Common myeloid progenitor, CD34-positive (primary cell): ENCODE data around the gene C6orf52.
A peak's percentile ranks its signal among the peaks of the same experiment; 100 is the strongest.

Experiments used
- CTCF ChIA-PET: fragments of 350-600 bp; sonication (Branson Sonifier 250); formaldehyde crosslinking; loops from one replicate; lab custom pipeline; 2021; ENCODE audit warnings: antibody characterized with exemption; lab: Charles Lee
- POLR2A ChIA-PET: fragments of 350-600 bp; sonication (Branson Sonifier 250); formaldehyde crosslinking; loops from one replicate; lab custom pipeline; 2021; ENCODE audit warnings: antibody characterized with exemption; lab: Charles Lee
- DNase-seq, 3 donors: peaks; one replicate each; pipeline versions ENCODE4 v3.0.0 to v3.0.0-alpha.2; 2013
- H3K27ac ChIP-seq, 2 experiments: 1 replicate in 1 of 2; 2 replicates in 1 of 2; pipeline ENCODE4 v1.7.0; 2013; ENCODE audit warnings: inconsistent platforms in 2 of 2, low read length in 2 of 2, mild to moderate bottlenecking in 2 of 2, low read depth in 1 of 2, moderate library complexity in 1 of 2; ENCODE audit not compliant: severe bottlenecking in 2 of 2, insufficient read depth in 1 of 2, poor library complexity in 1 of 2
- H3K27me3 ChIP-seq, 5 experiments: replicated peaks in 2 of 5; 1 replicate in 3 of 5; 2 replicates in 2 of 5; pipeline versions ENCODE4 v1.6.1 to v1.7.0; 2013; ENCODE audit warnings: low read length in 4 of 5, mild to moderate bottlenecking in 2 of 5, moderate library complexity in 2 of 5, inconsistent platforms in 1 of 5; ENCODE audit not compliant: insufficient read depth in 5 of 5, control insufficient read depth in 4 of 5
- H3K36me3 ChIP-seq, 4 experiments: 1 replicate in 2 of 4; 2 replicates in 2 of 4; pipeline versions ENCODE4 v1.6.1 to v1.7.0; 2013; ENCODE audit warnings: low read length in 3 of 4, control low read depth in 1 of 4, mild to moderate bottlenecking in 1 of 4; ENCODE audit not compliant: control insufficient read depth in 4 of 4, insufficient read depth in 4 of 4
- H3K4me1 ChIP-seq, 4 experiments: 1 replicate in 3 of 4; 2 replicates in 1 of 4; pipeline versions ENCODE4 v1.6.1 to v1.7.1; 2013; ENCODE audit warnings: low read length in 3 of 4, mild to moderate bottlenecking in 3 of 4, control low read depth in 1 of 4, inconsistent platforms in 1 of 4, moderate library complexity in 1 of 4; ENCODE audit not compliant: control insufficient read depth in 4 of 4, insufficient read depth in 4 of 4; ENCODE audit errors: control extremely low read depth in 1 of 4
- H3K4me3 ChIP-seq, 7 experiments: 1 replicate in 4 of 7; 2 replicates in 3 of 7; pipeline versions ENCODE4 v1.5.1 to v1.7.0; 2013; ENCODE audit warnings: mild to moderate bottlenecking in 7 of 7, low read length in 6 of 7, moderate library complexity in 6 of 7, inconsistent platforms in 2 of 7, low read depth in 2 of 7, control low read depth in 1 of 7; ENCODE audit not compliant: insufficient read depth in 4 of 7, control insufficient read depth in 1 of 7; ENCODE audit errors: extremely low read depth in 1 of 7
- H3K9me3 ChIP-seq, 5 experiments: 1 replicate in 4 of 5; 2 replicates in 1 of 5; pipeline versions ENCODE4 v1.6.1 to v1.7.1; 2013; ENCODE audit warnings: low read length in 4 of 5, mild to moderate bottlenecking in 2 of 5, inconsistent platforms in 1 of 5, low read depth in 1 of 5, moderate library complexity in 1 of 5; ENCODE audit not compliant: control insufficient read depth in 4 of 5, insufficient read depth in 2 of 5; ENCODE audit errors: control extremely low read depth in 1 of 5
- WGBS: methylation state at CpG from one replicate; pipeline ENCODE4 v1.1.5; 2013; ENCODE audit not compliant: insufficient coverage; 5-methylcytosine and 5-hydroxymethylcytosine counted together

C6orf52 gene

DNA sequence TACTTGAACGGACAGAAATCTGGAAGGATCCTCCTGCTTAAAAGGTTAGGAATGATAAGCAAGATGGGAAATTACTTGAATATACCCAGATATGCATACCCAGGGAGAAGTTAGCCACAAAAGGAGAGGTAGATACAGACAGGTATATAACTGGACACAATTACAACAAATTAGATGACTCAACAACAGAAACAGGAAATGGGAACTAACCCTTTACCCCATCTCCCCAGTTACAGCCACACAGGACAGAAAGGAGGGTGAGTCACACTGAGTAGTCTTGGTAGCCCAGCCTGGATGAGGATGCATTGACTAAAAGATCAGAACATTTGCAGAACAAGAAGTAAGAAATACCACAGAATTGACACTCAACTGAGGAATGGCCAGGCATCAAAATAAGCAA is 61.2 kb downstream of the C6orf52 start:
- H3K36me3 ChIP-seq, result no peaks in the 10 kb centered on the region
- ChIA-PET POLR2A (no interaction called here), CTCF (no interaction called here)
- no peaks in the 10 kb centered on the region for H3K27me3 ChIP-seq
- peak; percentile 29 to 85 (median 76) for DNase-seq
- H3K4me1 ChIP-seq, result peaks cover 0 to 14% (median 2%) of the 10 kb centered on the region in 4 experiments
- no peak overlapping the region for H3K27ac ChIP-seq
- no peak overlapping the region for H3K4me3 ChIP-seq
- no peaks in the 10 kb centered on the region for H3K9me3 ChIP-seq
- no CpG with 5 or more reads among the region's 1 CpG for WGBS

DNA sequence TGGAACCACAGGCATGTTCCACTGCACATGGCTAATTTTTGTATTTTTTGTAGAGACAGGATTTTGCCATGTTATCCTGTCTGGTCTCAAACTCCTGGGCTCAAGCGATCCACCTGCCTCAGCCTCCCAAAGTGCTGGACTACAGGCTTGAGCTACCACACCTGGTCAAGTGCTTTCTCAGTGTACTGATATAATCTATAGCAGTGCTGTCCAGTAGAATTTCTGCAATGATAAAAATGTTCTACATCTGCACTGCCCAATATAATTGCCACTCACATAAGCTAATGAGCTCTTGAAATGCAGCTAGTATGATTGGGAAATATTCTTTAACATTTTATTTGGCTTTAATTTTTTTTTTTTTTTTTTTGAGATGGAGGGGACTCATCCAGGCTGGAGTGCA is 64.2 kb downstream of the C6orf52 start:
- 83% methylated on average over 1 of the region's 1 CpG for WGBS
- Histone ChIP-seq H3K27ac (no peak overlapping the region), H3K4me3 (no peak overlapping the region), H3K9me3 (no peaks in the 10 kb centered on the region), H3K27me3 (no peaks in the 10 kb centered on the region), H3K4me1 (peaks cover 0 to 14% (median 2%) of the 10 kb centered on the region in 4 experiments), H3K36me3 (peaks cover 3 to 20% (median 9%) of the 10 kb centered on the region in 4 experiments)
- no peak for DNase-seq
- ChIA-PET CTCF (interaction anchor here (1.2 kb wide), 1 partner anchor 21 kb away, joined by 3 read pairs; no protein-coding TSS in a partner anchor), POLR2A (no interaction called here)

DNA sequence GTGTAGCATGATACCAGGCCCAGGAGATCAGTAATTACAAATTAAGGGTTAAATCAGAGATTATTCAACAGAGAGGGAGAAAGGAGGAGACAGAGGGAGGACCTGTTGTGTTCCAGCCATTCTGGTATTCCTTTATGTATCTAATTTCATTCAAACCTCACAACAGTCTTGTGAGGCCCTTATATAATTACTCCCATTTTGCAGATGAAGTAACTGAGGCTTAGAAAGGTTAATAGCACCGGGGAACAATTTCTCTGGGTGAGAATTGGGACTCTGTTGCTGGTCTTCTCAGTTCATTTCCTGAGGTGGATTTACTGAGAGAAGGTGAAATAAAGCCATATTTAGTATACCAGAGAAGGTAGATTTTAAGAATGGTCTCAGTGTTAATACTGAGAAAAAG is 66.6 kb downstream of the C6orf52 start:
- no CpG with 5 or more reads among the region's 1 CpG for WGBS
- H3K27ac ChIP-seq, result no peak overlapping the region
- ChIA-PET POLR2A (no interaction called here), CTCF (no interaction called here)
- peaks cover 9 to 43% (median 22%) of the 10 kb centered on the region in 4 experiments for H3K36me3 ChIP-seq
- H3K9me3 ChIP-seq, result peaks cover 0 to 4% (median 0%) of the 10 kb centered on the region in 5 experiments
- no peak for DNase-seq
- H3K4me1 ChIP-seq, result no peaks in the 10 kb centered on the region
- no peaks in the 10 kb centered on the region for H3K27me3 ChIP-seq
- no peak overlapping the region for H3K4me3 ChIP-seq

DNA sequence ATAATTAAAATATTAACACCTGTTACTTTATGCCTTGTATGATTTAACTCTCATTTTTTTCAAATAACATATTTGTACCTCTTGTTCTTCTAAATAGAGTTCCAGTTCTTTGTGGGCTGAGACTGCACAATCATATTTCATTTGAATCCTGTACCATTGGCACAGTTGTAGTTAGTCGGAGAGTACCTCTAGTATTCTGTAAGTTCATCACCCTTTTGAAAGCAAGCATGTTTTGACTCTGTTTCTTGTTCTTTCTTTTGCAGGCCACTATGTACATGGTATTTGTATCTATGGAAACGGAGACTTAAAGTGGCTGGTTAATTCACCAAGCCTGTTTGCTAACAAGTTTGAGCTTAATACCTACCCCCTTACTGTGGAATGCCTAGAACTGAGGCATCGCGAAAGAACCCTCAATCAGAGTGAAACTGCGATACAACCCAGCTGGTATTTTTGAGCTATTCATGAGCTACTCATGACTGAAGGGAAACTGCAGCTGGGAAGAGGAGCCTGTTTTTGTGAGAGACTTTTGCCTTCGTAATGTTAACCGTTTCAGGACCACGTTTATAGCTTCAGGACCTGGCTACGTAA is 68.2 kb downstream of the C6orf52 start:
- no peak for DNase-seq
- ChIA-PET CTCF (no interaction called here), POLR2A (interaction anchor here (0.6 kb wide), 1 partner anchor 919 kb away, joined by 5 read pairs; no protein-coding TSS in a partner anchor)
- WGBS, result 100% methylated on average over 3 of the region's 9 CpGs
- Histone ChIP-seq H3K4me3 (no peak overlapping the region), H3K4me1 (no peaks in the 10 kb centered on the region), H3K27ac (no peak overlapping the region), H3K36me3 (peaks cover 9 to 58% (median 27%) of the 10 kb centered on the region in 4 experiments), H3K27me3 (no peaks in the 10 kb centered on the region), H3K9me3 (peaks cover 0 to 4% (median 0%) of the 10 kb centered on the region in 5 experiments)

DNA sequence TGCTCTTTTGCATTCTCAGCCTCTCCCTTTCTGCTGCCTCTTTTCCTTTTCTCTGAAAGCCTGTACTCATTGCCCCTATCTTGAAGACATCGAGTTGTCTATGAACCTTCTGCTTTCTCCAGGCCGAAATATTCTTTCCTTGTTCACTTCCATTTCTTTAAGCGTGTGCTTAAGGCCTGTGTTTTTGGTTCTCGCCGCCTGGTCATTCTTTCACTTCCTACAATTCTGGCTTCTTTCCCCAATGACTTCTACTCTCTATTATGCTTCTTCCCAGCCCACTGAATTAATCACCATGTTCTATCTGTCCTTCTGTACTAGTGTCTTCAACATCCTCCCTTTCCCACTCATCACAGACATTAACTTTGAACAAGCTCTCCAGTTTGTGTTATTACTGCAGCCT is 69.6 kb downstream of the C6orf52 start:
- H3K36me3 ChIP-seq, result peaks cover 9 to 60% (median 27%) of the 10 kb centered on the region in 4 experiments
- ChIA-PET POLR2A (no interaction called here), CTCF (interaction anchor here (1.0 kb wide), 1 partner anchor 8 kb away, joined by 3 read pairs; no protein-coding TSS in a partner anchor)
- WGBS, result 100% methylated on average over 5 of the region's 5 CpGs
- H3K27ac ChIP-seq, result no peak overlapping the region
- peaks cover 0 to 4% (median 0%) of the 10 kb centered on the region in 5 experiments for H3K9me3 ChIP-seq
- no peak for DNase-seq
- no peaks in the 10 kb centered on the region for H3K4me1 ChIP-seq
- no peaks in the 10 kb centered on the region for H3K27me3 ChIP-seq
- no peak overlapping the region for H3K4me3 ChIP-seq

DNA sequence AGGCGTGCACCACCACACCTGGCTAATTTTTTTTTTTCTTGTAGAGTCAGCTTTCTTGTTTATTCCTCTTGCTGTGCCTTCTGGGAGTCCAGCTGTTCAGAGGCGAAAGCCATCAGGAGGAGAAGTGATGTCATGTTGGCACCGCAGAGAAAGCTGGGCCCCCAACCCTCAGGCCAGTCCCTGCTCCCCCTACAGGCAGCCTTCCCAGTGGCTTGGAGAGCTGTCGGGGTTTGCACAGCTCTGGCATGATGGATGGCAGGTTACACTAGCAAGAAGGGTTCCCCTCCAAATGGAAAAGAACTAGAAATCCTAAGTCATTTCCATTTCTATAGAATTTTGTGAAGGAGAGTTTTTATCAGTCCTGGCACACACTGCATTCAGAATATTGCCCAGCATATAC is 72.6 kb downstream of the C6orf52 start:
- Histone ChIP-seq H3K27me3 (no peaks in the 10 kb centered on the region), H3K4me3 (no peak overlapping the region), H3K9me3 (peaks cover 0 to 4% (median 0%) of the 10 kb centered on the region in 5 experiments), H3K36me3 (peaks cover 6 to 55% (median 25%) of the 10 kb centered on the region in 4 experiments), H3K4me1 (no peaks in the 10 kb centered on the region), H3K27ac (no peak overlapping the region)
- POLR2A ChIA-PET, result no interaction called here
- no peak for DNase-seq
- CTCF ChIA-PET, result interaction anchor here (1.4 kb wide), 1 partner anchor 22 kb away, joined by 3 read pairs; no protein-coding TSS in a partner anchor
- WGBS, result 100% methylated on average over 3 of the region's 4 CpGs
